HUDEP-2 (cell line): ENCODE results near the gene ASTN2.

ENCODE experiments used
- DNase-seq, 76 experiments: peaks; one replicate each; lab custom pipeline; 2025; ENCODE audit not compliant: unreplicated experiment in 76 of 76; lab: John Stamatoyannopoulos, UW

ASTN2 gene

DNA sequence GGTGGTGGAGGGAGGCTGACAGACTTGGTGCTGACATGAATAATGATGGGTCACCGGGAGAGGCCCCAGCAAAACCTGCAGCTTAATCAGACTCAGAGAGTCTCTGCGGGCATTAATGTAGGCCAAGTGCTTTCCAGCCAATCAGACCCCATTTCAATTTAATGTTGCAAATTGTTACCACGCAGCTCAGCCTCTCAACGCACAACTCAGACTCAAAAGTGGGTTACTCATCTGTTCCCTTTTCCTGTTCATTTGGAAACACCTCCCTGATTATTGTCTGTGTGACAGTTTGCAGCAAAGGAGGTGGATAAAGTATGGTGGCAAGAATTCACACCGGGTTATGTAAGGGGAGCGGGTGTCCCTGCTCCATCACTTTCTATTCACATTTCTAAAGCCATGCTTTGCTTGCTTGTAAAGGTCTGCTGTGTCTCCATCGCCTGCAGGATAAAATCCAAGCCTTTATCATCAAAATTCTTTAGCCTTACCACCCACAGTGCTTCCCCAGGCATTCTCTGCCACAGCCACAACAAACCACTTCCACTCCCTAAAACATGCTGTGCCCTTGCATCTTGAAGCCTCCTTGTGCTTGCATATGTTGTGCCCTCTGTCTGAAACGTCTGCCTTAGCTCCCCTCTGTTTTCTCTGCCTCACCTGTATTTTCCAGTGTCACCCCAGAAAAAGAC lies 156.5 kb downstream of the ASTN2 start:
- no peak for DNase-seq

DNA sequence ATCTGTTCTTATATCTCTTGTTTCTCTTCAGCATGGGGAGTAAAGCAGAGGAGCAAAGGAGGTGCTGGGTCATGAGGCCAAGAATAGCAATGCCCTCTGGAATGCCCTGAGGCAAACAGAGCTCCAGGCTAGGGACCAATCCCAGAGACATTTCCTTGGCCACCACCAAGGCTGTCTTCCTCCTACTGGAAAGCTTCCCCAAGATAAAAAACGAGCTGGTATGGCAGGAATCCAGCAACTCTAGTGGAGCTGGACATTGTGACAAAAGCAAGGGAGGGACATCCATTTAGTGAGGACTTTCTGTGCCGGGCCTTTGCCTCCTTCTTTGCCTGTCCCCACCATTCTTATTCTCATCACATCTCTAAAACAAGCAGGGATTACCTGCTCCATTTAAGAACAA lies 161.6 kb downstream of the ASTN2 start:
- no peak for DNase-seq

DNA sequence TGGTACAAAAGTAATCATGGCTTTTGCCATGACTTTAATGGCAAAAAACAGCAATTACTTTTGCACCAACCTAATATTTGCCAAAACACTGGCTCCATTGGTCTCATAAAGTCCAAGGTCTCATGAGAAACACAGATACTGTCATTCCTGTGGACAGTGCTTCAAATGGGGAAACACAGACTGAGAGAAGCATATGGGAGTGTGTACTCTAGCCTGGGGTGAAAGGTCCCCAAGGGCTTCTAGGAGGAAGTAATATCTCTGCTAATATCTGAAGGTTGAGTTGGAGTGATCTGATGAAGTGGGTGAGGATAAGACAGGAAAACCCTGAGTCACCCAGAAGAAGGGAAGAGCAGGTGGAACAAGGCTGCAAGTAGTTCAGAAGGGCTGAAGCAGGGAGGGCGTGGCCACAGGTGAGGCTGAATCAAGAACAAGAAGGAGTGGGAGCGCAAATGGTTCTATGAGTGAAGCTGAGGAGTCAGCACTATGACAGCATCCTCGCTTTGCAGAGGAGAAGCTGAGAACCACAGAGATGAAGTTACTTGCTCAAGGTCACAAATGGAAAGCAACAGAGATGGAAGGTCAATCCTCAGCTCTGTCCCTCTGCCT lies 164.1 kb downstream of the ASTN2 start:
- no peak for DNase-seq

DNA sequence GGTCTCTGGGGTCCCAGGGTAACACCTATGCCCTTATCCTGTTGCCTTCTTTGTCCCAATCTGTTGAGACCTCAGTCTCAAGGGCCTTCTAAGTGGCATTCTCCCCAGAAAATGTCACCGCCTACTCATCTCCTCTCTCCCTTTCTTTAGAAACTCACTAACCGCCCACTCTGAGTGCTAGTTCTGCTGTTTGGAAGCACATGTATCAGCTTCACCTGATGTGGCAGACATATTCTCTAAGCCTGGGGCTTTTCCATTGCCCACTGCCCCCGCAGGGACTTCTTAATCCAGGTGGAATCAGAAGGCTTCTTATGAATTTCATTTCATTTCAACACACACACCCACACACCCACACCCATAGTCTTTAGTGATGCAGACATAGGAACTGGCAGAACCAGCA lies 165.1 kb downstream of the ASTN2 start:
- no peak for DNase-seq

DNA sequence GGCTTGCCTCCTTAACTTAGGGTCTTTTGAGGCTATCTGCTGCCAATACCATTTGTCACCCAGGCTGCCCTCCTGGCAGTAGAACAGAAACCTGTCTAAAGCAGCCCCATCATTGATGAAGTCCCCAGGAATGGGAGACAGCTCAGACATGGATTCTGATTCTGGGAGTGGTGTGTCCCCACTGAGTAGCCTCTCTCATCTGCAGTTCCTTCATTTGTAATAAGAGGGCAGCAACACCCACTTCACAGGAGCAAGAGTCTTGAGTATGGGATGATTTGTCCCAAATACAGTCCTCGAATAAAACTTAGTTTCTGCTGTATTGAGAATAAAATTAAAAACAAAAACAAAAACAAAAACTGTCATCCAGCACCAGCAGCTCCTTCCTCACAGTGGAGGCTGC lies 167.6 kb downstream of the ASTN2 start:
- DNase-seq: peak in 6 of 76 experiments; percentile 0 to 9 (median 1)

DNA sequence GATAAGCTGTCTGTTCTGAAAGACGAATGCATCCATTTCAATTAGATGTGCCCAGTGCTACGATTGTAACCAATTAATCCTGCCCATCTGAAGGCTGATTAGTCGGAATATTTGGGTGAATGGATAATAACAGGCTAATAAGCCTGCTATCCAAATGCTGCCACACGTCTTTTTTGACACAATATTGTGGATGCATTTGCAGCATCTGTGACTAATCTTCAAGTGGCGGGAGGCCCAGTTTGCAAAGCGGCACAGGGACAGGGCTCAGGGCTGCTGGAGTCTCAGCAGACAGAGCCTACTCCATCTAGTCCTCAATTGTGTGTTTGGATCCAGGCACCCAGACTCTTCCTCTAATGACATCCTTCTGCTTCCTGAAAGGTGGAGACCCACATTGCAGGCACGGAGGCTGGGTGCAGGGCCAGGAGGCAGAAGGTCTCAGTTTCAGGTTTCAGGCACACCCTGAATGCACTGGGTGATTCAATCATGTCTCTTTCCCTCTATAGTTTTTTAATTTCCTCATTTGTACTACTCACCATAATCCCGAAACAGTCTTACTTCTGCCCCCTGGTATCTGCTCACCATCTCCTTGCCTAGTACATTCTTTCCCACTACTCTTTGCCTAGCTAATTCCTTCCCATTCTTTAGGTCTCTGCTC lies 169.6 kb downstream of the ASTN2 start:
- no peak for DNase-seq

DNA sequence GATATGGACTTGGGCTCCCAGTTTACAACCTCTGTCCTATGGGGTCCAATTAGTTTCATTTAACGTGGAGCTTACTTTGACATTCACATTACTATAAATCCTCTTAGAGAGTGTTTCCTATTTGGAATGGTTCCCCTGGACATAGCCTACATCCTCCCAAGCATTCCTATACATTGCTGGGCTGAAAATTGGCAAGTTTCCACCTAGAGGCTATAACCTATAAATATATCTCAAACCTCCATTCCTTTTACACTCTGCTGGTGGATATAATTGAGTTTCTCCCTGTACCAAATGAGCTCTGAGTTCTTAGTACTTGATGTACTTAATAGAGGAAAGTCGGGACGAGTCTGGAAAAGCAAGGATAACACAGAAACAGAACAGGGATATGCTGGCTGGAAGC lies 172.8 kb downstream of the ASTN2 start:
- DNase-seq: no peak

DNA sequence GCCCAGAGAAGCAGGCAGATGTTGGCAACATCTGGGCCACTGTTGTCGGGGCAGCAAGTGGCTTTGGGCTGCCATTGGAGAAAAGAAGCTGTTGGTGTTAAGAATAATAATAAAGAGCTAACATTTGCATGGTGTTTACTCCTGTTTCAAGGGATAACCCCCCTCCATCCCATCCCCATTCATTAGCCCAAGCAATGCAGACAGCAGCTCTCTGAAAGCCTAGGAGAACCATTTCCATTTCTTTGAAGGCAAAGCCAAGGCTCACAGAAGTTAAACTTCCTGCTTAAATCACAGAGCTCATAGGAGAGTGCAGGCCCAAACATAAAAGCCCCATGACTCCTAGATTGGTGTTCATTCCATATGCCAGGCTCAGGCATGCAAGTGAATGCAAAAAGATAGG lies 175.4 kb downstream of the ASTN2 start:
- no peak for DNase-seq

DNA sequence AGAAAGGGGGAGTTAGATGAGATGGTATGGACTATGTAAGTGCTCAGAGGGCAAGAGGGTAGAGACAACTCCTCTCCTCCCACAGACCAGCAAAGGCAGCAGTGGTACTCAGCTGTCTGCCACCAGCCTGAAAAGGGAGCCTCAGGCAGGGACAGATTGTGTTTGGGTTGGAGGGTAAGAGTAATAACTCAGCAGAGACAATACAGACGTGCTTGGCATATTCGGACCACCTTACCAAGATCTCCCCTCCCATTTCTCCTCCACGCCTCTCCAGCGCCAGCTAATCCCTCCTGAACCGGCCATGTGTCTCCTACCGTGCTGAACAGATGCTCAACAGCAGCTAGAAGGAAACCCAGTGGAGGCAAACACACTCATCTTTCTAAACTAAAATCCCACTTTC lies 180.8 kb downstream of the ASTN2 start:
- no peak for DNase-seq

DNA sequence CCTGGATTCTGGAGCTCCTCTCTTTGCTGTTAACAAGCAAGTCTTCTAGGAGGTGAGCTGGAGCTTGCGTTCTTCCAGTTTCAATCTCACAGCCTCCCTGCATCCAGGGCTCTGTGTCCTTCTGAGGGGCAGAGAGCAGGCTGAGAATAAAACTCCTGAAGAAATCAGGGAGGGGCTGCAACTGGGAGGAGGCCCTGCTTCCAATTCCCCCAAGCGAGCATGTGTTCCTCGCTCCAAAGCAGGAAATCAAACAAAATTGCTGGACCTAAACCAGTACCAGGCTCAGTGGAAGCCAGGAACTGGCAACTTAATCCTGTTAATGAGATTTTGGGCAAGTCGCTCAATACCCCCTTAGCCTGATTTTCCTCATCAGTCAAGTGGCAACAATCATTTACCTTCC lies 181.8 kb downstream of the ASTN2 start:
- no peak for DNase-seq

DNA sequence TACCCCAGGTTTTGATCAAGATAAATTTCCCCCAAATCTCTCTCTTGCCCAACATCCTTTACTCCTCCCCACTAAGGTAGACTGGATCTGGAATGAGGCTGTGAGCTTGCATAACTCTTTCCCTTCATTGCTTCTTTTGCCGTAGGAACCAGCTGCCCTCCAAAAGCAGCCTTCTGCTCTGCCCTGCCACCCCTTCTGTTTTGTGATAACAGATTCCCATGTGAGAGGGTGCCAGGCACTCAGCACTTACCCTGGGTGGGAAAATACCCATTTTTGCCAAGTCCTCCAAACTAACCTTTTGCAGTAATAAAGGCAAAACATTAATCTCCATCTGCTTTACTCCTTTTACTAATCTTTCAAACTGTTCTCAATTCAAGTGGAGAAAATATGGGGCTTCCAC lies 182.6 kb downstream of the ASTN2 start:
- no peak for DNase-seq

DNA sequence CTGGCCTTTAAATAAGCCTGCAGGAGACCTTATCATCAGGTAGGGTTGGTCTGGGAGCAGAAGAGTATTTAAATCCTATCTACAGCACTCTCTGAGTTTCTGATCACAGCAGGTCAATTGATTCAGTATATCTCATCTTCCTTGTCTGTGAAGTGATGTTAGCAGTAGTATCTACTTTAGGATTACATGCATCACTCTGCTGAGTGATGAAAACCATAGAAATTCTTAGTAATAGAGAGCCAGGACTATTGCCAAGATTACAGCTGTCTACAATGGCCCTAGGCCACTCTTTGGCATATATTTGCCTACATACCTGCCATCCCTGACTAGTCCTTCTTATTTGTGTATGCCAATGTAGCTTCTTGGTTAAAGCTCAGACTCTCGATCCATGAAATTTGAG lies 183.8 kb downstream of the ASTN2 start:
- no peak for DNase-seq

DNA sequence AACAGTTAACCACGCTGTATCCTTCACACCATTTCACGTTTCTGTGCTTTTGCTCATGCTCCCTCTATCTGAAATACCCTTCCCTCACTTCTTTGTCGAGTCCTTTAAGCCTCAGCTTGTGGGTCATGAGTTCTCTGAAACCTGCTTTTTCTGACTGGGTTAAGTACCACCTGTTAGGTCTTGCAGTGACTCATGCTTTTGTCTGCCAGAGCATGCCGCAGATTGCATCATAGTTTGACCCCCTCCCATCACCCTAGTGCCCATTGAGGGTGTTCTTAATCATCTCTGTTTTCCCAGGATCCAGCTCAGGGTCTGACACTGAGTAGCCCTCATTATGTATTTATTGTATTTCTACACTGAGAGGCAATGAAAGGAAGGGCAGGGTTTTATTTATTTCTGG lies 190.2 kb downstream of the ASTN2 start:
- DNase-seq: no peak

DNA sequence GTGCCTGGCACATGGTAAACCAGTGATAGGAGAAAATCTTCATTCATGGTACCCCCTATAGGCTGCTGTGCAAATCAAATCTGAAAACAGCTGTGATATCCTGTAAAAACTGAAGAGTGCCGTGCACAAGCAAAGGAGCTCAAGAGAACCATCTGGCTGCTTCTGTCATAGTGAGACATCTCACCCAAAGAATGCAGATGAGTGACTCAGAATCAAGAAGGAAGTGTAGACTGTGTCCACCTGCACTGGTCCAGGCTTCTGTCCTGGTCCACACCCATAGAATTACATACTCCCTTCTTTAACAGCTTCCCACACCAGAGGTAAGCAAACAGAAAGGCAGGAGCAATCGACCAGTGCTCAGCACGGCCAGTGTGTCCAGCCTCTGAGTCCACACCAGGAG lies 195.9 kb downstream of the ASTN2 start:
- no peak for DNase-seq

DNA sequence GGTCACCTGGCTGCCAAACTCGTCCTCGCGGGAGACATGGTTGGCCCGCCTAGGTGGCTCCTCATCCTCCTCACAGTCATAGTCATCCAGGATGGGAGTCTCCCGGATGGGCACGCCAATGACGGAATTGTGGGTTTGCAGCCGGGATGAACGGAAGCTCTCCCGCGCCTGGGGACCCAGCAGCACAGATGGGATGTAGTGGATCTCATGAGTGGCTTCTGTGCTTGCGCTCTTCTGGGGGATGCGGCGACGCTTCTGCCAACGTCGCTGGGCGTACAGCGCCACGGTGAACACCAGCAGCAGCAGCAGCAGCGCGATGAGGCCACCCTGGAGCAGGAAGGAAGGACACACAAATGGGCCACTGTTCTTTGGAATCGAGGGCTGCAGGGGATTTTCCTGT lies 200.4 kb downstream of the ASTN2 start:
- no peak for DNase-seq

DNA sequence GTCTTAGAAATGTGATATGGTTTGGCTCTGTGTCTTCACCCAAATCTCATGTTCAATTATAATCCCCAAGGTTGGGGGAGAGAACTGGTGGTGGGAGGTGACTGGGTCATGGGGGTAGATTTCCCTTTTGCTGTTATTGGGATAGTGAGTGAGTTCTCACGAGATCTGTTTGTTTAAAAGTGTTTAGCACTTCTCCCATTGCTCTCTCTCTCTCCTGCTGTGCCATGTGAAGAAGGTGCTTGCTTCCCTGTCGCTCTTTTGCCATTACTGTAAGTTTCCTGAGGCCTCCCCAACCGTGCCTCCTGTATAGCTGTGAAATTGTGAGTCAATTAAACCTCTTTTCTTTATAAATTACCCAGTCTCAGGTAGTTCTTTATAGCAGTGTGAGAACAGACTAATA lies 203.6 kb downstream of the ASTN2 start:
- DNase-seq: no peak

DNA sequence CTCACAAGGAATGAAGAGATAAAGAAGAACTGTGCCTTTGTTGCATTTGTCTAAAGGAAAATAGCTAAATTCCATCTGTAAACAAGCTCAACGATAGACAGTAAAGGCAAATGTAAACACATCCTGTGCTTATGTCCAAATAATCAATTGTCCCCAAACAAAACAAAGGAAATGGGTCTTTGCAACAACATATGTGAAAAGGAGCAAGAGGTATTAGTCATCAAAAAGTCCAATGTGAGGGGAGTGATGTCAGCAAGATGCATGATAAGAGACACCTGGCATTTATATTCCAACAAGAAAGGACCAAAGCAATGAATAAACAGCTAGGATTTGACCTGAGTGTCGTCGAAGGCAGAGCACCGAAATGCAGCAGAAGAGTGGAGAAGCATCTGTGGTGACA lies 209.1 kb downstream of the ASTN2 start:
- DNase-seq: no peak

DNA sequence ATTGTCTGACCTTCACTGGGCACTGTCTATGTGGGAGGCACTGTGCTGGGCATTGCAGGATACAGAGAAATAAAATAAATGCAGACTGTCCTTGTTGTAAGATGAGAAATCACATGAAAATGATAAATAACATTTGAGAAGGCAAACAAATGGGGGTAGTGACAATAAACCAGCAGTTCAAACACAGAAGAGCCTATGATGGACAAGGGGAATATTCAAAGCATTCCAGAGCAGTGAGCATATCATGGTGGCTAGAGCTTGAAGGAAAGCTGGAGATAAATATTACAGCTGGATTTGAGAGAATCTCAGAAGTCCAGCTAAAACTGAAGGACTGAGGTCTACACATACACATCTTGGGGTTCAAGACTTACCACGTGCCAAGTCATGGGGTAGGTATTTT lies 209.9 kb downstream of the ASTN2 start:
- no peak for DNase-seq

DNA sequence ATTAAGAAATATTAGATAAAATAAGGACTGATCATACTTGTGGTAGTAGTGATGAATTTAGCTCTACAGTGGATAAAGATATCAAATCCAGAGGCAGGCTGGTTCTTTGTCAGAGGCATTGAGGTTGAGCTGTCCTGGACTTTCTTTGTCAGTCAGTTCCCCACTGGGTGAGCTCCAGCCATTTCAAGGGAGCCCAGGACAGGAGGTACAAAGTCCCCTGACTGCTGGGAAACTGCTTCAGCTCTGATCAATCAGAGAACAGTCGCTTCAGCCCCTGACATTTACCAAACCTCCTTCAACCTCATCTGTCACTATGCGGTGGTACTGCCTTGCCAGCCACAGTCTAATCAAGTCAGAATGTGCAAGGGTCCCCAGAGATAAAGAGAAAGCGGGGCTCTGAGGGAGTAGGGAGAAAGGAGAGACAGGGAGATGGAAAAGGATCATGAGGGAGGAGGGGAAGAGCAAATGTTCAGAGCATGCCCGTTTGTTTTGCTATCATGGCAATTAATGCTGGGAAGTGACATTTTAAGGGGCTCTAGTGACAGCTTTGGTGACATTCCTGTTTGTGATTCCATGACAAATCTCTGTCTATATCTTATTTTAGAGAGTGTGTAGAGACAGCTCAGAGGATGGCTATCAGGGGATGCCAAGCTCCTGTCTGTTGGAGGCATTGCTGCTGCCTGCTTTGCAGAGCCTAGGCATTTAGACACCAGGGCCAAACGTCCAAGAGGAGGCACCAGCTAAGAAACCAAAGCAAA lies 223.2 kb downstream of the ASTN2 start:
- DNase-seq: no peak

DNA sequence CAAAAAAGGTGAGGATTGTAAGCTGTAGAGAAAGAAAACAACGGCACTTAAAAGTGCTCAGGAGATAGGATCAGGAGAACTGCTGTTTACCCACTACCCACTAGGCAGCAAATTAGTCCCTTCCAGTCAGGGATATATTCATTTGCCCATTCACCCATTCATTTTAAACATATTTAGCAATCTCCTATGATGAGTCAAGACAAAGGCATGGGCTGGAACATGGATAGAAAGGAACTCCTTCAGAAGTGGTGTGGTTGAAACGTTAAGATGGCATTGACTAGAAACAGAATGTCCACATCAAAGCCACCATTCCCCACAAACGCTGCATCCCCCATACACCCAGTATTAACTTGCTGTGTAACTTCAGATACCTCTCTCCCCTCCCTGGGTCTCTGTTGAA lies 225.7 kb downstream of the ASTN2 start:
- DNase-seq: no peak

DNA sequence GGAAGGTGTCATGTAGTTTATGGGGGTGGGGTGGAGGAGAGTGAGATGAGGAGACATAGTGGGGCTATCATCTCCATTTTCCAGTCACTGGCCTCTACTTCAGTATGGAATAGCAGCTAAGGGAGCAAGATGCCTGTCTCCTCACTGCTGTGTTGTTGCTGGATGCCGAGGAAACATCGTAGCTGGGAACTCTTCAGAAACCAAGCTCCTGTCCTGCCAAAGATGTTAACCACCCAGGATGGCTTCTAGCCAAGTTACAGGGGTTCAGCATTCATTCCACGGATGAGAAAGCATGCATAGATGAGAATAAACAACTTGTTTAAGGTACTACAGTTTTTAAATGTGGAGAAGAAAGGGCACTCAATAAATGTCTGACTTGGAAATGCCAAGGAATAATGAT lies 226.5 kb downstream of the ASTN2 start:
- DNase-seq: no peak

DNA sequence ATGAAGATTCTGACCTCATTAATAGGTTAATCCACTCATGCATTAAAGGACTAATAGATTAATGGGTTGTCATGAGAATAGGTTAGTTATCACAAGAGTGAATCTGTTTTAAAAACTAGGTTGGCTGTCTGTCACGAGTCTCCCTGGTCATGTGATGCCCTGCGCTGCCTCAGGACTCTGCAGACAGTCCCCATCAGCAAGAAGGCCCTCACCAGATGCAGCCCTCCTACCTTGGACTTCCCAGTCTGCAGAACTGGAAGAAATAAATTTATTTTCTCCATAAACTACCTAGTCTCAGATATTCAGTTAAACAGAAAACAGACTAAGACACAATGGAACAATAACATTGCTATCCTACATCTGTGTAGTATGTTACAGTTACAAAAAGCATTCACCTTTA lies 227.4 kb downstream of the ASTN2 start:
- DNase-seq: no peak
